ENCODE results near the gene ICAM2. TPM values are rescaled to one million over a fixed set of nuclear protein-coding genes. Genes with fewer than 3 reads are reported as not detected.

ICAM2 gene
- total and polyA plus RNA-seq, 9 donors, result 26.4 to 35.1 (median 31.4) TPM

DNA sequence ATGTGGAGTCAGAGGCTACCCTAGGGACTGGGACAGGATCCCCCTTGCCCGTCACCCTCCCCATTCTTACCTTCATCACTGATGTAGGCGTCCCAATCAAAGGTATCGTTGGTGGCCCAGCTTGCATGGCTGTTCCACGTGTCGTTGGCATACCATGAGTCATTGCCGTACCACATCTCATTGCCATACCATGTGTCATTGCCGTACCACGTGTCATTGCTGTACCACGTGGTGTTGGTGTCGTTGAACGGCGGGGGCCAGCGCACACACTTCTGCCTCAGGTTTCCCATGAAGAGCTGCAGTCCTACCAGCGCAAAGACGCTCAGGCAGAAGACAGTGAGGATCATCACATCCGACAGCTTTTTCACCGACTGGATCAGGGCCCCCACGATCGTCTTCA lies 52.5 kb downstream of the ICAM2 start:
- no peak for DNase-seq
- Histone ChIP-seq H3K9me3 (replicated peaks; ENCODE audit: control insufficient read depth, low read depth, low read length) (no peaks in the 10 kb centered on the region), H3K36me3 (ENCODE audit: control insufficient read depth, insufficient read depth, low read length) (peaks cover 41% of the 10 kb centered on the region), H3K4me1 (ENCODE audit: control insufficient read depth, insufficient read depth, low read length) (peaks cover 12% of the 10 kb centered on the region), H3K27ac (ENCODE audit: low read length) (no peak overlapping the region), H3K4me3 (ENCODE audit: low read length) (no peak overlapping the region), H3K27me3 (ENCODE audit: control insufficient read depth, insufficient read depth, low read length) (no peaks in the 10 kb centered on the region)
- 94% methylated on average over 15 of the region's 19 CpGs for WGBS (ENCODE audit: insufficient coverage)

- DNase-seq, result no peak
- WGBS (ENCODE audit: insufficient coverage), result 80% methylated on average over 11 of the region's 11 CpGs
Observed at GRCh38 chr17:63966646-63967264, 53.7 kb downstream of the ICAM2 start.

DNA sequence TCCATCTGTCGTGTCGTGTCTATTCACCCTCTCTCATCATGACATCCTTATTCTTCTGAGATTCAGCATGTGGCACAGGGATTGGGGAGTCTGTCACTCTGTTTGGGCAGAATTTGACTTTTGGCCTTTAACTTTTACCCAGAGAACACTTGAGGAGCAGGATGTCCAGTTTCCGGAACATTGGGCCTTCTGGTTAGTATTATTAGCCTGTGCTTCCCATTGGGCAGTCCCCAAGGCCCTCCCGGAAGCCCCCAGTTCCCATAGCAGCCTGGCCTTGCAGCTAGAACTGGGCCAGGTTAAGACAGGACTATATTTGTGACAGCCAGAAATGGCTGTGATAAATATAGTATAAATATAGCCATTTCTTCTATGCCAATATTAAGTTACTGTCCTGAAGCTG lies 57.3 kb downstream of the ICAM2 start:
- Histone ChIP-seq H3K36me3 (ENCODE audit: control insufficient read depth, insufficient read depth, low read length) (peaks cover 30% of the 10 kb centered on the region), H3K4me1 (ENCODE audit: control insufficient read depth, insufficient read depth, low read length) (peaks cover 50% of the 10 kb centered on the region), H3K9me3 (replicated peaks; ENCODE audit: control insufficient read depth, low read depth, low read length) (no peaks in the 10 kb centered on the region), H3K27me3 (ENCODE audit: control insufficient read depth, insufficient read depth, low read length) (no peaks in the 10 kb centered on the region), H3K4me3 (ENCODE audit: low read length) (no peak overlapping the region), H3K27ac (ENCODE audit: low read length) (peak overlapping the region; percentile 71)
- WGBS (ENCODE audit: insufficient coverage), result no CpG with 5 or more reads among the region's 4 CpGs
- DNase-seq, result peak; percentile 46

More at GRCh38 chr17:63966646-63967264, 53.7 kb downstream of the ICAM2 start:
- no peak overlapping the region for H3K4me3 ChIP-seq (ENCODE audit: low read length)
- no peaks in the 10 kb centered on the region for H3K9me3 ChIP-seq (replicated peaks; ENCODE audit: control insufficient read depth, low read depth, low read length)
- H3K36me3 ChIP-seq (ENCODE audit: control insufficient read depth, insufficient read depth, low read length), result peaks cover 37% of the 10 kb centered on the region
- no peak overlapping the region for H3K27ac ChIP-seq (ENCODE audit: low read length)
- H3K27me3 ChIP-seq (ENCODE audit: control insufficient read depth, insufficient read depth, low read length), result no peaks in the 10 kb centered on the region
- peaks cover 22% of the 10 kb centered on the region for H3K4me1 ChIP-seq (ENCODE audit: control insufficient read depth, insufficient read depth, low read length)

DNA sequence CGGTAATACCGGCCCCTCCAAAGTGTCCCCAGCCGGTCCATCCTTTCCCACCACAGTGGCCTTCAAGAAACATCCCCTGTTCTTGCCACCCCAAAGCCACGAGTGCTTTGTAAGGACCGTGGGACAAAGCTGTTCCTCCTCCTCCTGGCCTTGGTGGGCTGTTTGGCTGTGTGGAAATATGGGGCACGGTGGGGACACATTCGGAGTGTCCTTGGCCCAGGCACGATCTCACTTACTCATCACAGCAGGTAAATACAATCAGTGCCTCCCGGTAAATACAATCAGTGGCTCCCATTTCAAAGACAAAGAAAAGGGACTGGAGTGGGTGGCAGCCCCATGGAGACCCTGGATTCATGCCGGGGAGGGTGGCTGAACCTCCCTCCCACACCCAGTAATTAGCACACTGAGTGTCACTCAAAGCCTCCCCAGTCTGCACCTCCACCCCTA lies 58.1 kb downstream of the ICAM2 start:
- Histone ChIP-seq H3K4me1 (ENCODE audit: control insufficient read depth, insufficient read depth, low read length) (peaks cover 53% of the 10 kb centered on the region), H3K27ac (ENCODE audit: low read length) (no peak overlapping the region), H3K36me3 (ENCODE audit: control insufficient read depth, insufficient read depth, low read length) (peaks cover 27% of the 10 kb centered on the region), H3K9me3 (replicated peaks; ENCODE audit: control insufficient read depth, low read depth, low read length) (no peaks in the 10 kb centered on the region), H3K27me3 (ENCODE audit: control insufficient read depth, insufficient read depth, low read length) (no peaks in the 10 kb centered on the region), H3K4me3 (ENCODE audit: low read length) (no peak overlapping the region)
- DNase-seq, result no peak
- 36% methylated on average over 3 of the region's 10 CpGs for WGBS (ENCODE audit: insufficient coverage)

GRCh38 chr17:63961355-63962212 lies 58.8 kb downstream of the ICAM2 start:
- Histone ChIP-seq H3K36me3 (ENCODE audit: control insufficient read depth, insufficient read depth, low read length) (peaks cover 30% of the 10 kb centered on the region), H3K9me3 (replicated peaks; ENCODE audit: control insufficient read depth, low read depth, low read length) (no peaks in the 10 kb centered on the region), H3K4me1 (ENCODE audit: control insufficient read depth, insufficient read depth, low read length) (peaks cover 60% of the 10 kb centered on the region), H3K27me3 (ENCODE audit: control insufficient read depth, insufficient read depth, low read length) (no peaks in the 10 kb centered on the region), H3K27ac (ENCODE audit: low read length) (peak overlapping the region; percentile 7), H3K4me3 (ENCODE audit: low read length) (no peak overlapping the region)
- WGBS (ENCODE audit: insufficient coverage), result 8% methylated on average over 32 of the region's 37 CpGs
- peak; percentile 64 for DNase-seq

GRCh38 chr17:63960430-63960829 lies 60.0 kb downstream of the ICAM2 start:
- 28% methylated on average over 4 of the region's 7 CpGs for WGBS (ENCODE audit: insufficient coverage)
- H3K9me3 ChIP-seq (replicated peaks; ENCODE audit: control insufficient read depth, low read depth, low read length), result no peaks in the 10 kb centered on the region
- no peak for DNase-seq
- peaks cover 33% of the 10 kb centered on the region for H3K36me3 ChIP-seq (ENCODE audit: control insufficient read depth, insufficient read depth, low read length)
- no peak overlapping the region for H3K4me3 ChIP-seq (ENCODE audit: low read length)
- H3K4me1 ChIP-seq (ENCODE audit: control insufficient read depth, insufficient read depth, low read length), result peaks cover 68% of the 10 kb centered on the region
- peak overlapping the region; percentile 88 for H3K27ac ChIP-seq (ENCODE audit: low read length)
- no peaks in the 10 kb centered on the region for H3K27me3 ChIP-seq (ENCODE audit: control insufficient read depth, insufficient read depth, low read length)

GRCh38 chr17:63960006-63960405 lies 60.4 kb downstream of the ICAM2 start:
- Histone ChIP-seq H3K36me3 (ENCODE audit: control insufficient read depth, insufficient read depth, low read length) (peaks cover 37% of the 10 kb centered on the region), H3K4me1 (ENCODE audit: control insufficient read depth, insufficient read depth, low read length) (peaks cover 73% of the 10 kb centered on the region), H3K9me3 (replicated peaks; ENCODE audit: control insufficient read depth, low read depth, low read length) (no peaks in the 10 kb centered on the region), H3K4me3 (ENCODE audit: low read length) (no peak overlapping the region), H3K27me3 (ENCODE audit: control insufficient read depth, insufficient read depth, low read length) (no peaks in the 10 kb centered on the region), H3K27ac (ENCODE audit: low read length) (peak overlapping the region; percentile 88)
- DNase-seq, result peak; percentile 82
- 62% methylated on average over 6 of the region's 9 CpGs for WGBS (ENCODE audit: insufficient coverage)

- Histone ChIP-seq H3K4me1 (ENCODE audit: control insufficient read depth, insufficient read depth, low read length) (peaks cover 63% of the 10 kb centered on the region), H3K27me3 (ENCODE audit: control insufficient read depth, insufficient read depth, low read length) (no peaks in the 10 kb centered on the region), H3K27ac (ENCODE audit: low read length) (peak overlapping the region; percentile 3), H3K4me3 (ENCODE audit: low read length) (no peak overlapping the region), H3K9me3 (replicated peaks; ENCODE audit: control insufficient read depth, low read depth, low read length) (no peaks in the 10 kb centered on the region), H3K36me3 (ENCODE audit: control insufficient read depth, insufficient read depth, low read length) (peaks cover 36% of the 10 kb centered on the region)
- DNase-seq, result no peak
- 82% methylated on average over 4 of the region's 5 CpGs for WGBS (ENCODE audit: insufficient coverage)
Observed at GRCh38 chr17:63956296-63956920, 64.0 kb downstream of the ICAM2 start.

DNA sequence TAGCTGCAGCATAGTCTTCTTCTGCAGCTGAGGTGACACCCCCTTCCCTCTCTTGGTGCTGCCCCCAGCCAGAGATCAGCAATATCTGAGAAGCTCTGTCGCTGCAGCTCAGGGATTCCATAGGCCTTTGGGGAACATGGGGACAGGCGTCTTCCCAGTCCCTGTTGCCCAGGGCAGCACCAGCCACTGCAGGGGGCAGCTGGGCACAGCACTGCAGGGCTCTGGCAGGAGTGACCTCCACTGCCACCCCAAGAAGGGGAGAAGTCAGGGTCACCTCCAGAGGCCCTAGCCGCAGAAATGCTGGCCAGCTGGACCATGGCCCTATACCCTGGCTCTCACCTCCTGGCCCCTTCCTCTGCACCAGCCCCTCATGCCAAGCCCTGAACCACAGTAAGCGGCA lies 64.6 kb downstream of the ICAM2 start:
- H3K4me1 ChIP-seq (ENCODE audit: control insufficient read depth, insufficient read depth, low read length), result peaks cover 59% of the 10 kb centered on the region
- H3K9me3 ChIP-seq (replicated peaks; ENCODE audit: control insufficient read depth, low read depth, low read length), result no peaks in the 10 kb centered on the region
- H3K27me3 ChIP-seq (ENCODE audit: control insufficient read depth, insufficient read depth, low read length), result no peaks in the 10 kb centered on the region
- no peak overlapping the region for H3K4me3 ChIP-seq (ENCODE audit: low read length)
- 54% methylated on average over 2 of the region's 4 CpGs for WGBS (ENCODE audit: insufficient coverage)
- DNase-seq, result no peak
- H3K27ac ChIP-seq (ENCODE audit: low read length), result peak overlapping the region; percentile 3
- peaks cover 36% of the 10 kb centered on the region for H3K36me3 ChIP-seq (ENCODE audit: control insufficient read depth, insufficient read depth, low read length)

- no peak for DNase-seq
- Histone ChIP-seq H3K4me3 (ENCODE audit: low read length) (no peak overlapping the region), H3K27ac (ENCODE audit: low read length) (peak overlapping the region; percentile 6), H3K9me3 (replicated peaks; ENCODE audit: control insufficient read depth, low read depth, low read length) (no peaks in the 10 kb centered on the region), H3K27me3 (ENCODE audit: control insufficient read depth, insufficient read depth, low read length) (no peaks in the 10 kb centered on the region), H3K36me3 (ENCODE audit: control insufficient read depth, insufficient read depth, low read length) (peaks cover 36% of the 10 kb centered on the region), H3K4me1 (ENCODE audit: control insufficient read depth, insufficient read depth, low read length) (peaks cover 59% of the 10 kb centered on the region)
- 84% methylated on average over 7 of the region's 11 CpGs for WGBS (ENCODE audit: insufficient coverage)
Observed at GRCh38 chr17:63955232-63955631, 65.2 kb downstream of the ICAM2 start.
